ENCODE data around the gene GUK1.
A peak's percentile ranks its signal among the peaks of the same experiment; 100 is the strongest.
"Not testable (repeated sequence)": the region's sequence is repeated elsewhere in the genome, so short reads cannot be mapped to it uniquely, and the experiment has no call there.

The GUK1 gene

GRCh38 chr1:228104526-228105269, 35.4 kb upstream of the GUK1 start:
- DNase-seq (ENCODE audit: extremely low read depth in 1 of 2, low read depth in 1 of 2) = no peak

GRCh38 chr1:228105270-228105995, 34.6 kb upstream of the GUK1 start:
- no peak for DNase-seq (ENCODE audit: extremely low read depth in 1 of 2, low read depth in 1 of 2)

GRCh38 chr1:228105996-228106799, 33.9 kb upstream of the GUK1 start:
- no peak for DNase-seq (ENCODE audit: extremely low read depth in 1 of 2, low read depth in 1 of 2)

- DNase-seq (ENCODE audit: extremely low read depth in 1 of 2, low read depth in 1 of 2) = no peak
These were observed 33.4 kb upstream of the GUK1 start for GRCh38 chr1:228106800-228107054.

GRCh38 chr1:228107636-228108035, 32.4 kb upstream of the GUK1 start:
- no peak for DNase-seq (ENCODE audit: extremely low read depth in 1 of 2, low read depth in 1 of 2)

GRCh38 chr1:228108055-228108690, 31.9 kb upstream of the GUK1 start:
- no peak for DNase-seq (ENCODE audit: extremely low read depth in 1 of 2, low read depth in 1 of 2)

GRCh38 chr1:228108742-228109072, 31.4 kb upstream of the GUK1 start:
- DNase-seq (ENCODE audit: extremely low read depth in 1 of 2, low read depth in 1 of 2) = no peak

GRCh38 chr1:228109073-228109961, 30.8 kb upstream of the GUK1 start, which contains the start of gene MRPL55:
TSS of gene MRPL55 (minus strand) at chr1:228109299. CDS start at chr1:228108260, 1,039 bp downstream.
- DNase-seq (ENCODE audit: extremely low read depth in 1 of 2, low read depth in 1 of 2) = peak; percentile 89 to 99

- no peak for DNase-seq (ENCODE audit: extremely low read depth in 1 of 2, low read depth in 1 of 2)
These were observed 30.1 kb upstream of the GUK1 start for GRCh38 chr1:228109962-228110488.

- DNase-seq (ENCODE audit: extremely low read depth in 1 of 2, low read depth in 1 of 2) = no peak
These were observed 29.5 kb upstream of the GUK1 start for GRCh38 chr1:228110556-228110955.

GRCh38 chr1:228111315-228111714, 28.8 kb upstream of the GUK1 start:
- DNase-seq (ENCODE audit: extremely low read depth in 1 of 2, low read depth in 1 of 2) = not testable (repeated sequence)

GRCh38 chr1:228112167-228112566, 27.9 kb upstream of the GUK1 start:
- DNase-seq (ENCODE audit: extremely low read depth in 1 of 2, low read depth in 1 of 2) = no peak

- DNase-seq (ENCODE audit: extremely low read depth in 1 of 2, low read depth in 1 of 2) = no peak
These were observed 27.5 kb upstream of the GUK1 start for GRCh38 chr1:228112617-228113016.

- no peak for DNase-seq (ENCODE audit: extremely low read depth in 1 of 2, low read depth in 1 of 2)
These were observed 25.3 kb upstream of the GUK1 start for GRCh38 chr1:228114827-228115226.

GRCh38 chr1:228117335-228117734, 22.7 kb upstream of the GUK1 start:
- no peak for DNase-seq (ENCODE audit: extremely low read depth in 1 of 2, low read depth in 1 of 2)

GRCh38 chr1:228118040-228118439, 22.0 kb upstream of the GUK1 start:
- no peak for DNase-seq (ENCODE audit: extremely low read depth in 1 of 2, low read depth in 1 of 2)

GRCh38 chr1:228120351-228120750, 19.7 kb upstream of the GUK1 start:
- no peak for DNase-seq (ENCODE audit: extremely low read depth in 1 of 2, low read depth in 1 of 2)

- no peak for DNase-seq (ENCODE audit: extremely low read depth in 1 of 2, low read depth in 1 of 2)
These were observed 19.1 kb upstream of the GUK1 start for GRCh38 chr1:228120857-228121489.

- DNase-seq (ENCODE audit: extremely low read depth in 1 of 2, low read depth in 1 of 2) = no peak
These were observed 17.1 kb upstream of the GUK1 start for GRCh38 chr1:228122921-228123441.
